Testis (tissue), 2 donors: ENCODE data around the gene PPM1E.

Source experiments
- CTCF ChIP-seq, 3 experiments: fragments of 450-650 bp in 2 of 3; fragments of 200-600 bp in 1 of 3; sonication (generic) in 1 of 3; IDR thresholded peaks; one replicate each; pipeline ENCODE4 v1.5.1; 2016 to 2019; ENCODE audit warnings: antibody characterized with exemption in 3 of 3, mild to moderate bottlenecking in 2 of 3, moderate library complexity in 1 of 3
- POLR2A ChIP-seq: fragments of 450-650 bp; IDR thresholded peaks from one replicate; pipeline ENCODE4 v1.6.1; 2017; ENCODE audit warnings: antibody characterized with exemption, mild to moderate bottlenecking, moderate library complexity

GRCh38 chr17:58822148-58823050 is 66.7 kb downstream of the PPM1E start:
- TF ChIP-seq CTCF (IDR thresholded peaks at IDR 0.05), result no peak
- no peak for TF ChIP-seq POLR2A
